GM11168 (cell line): ENCODE data around the gene CCDC30.
"Not testable (repeated sequence)": the region's sequence is repeated elsewhere in the genome, so short reads cannot be mapped to it uniquely, and the experiment has no call there.

Source experiments
- in situ Hi-C: fragments of 300-500 bp; cut with MboI; formaldehyde crosslinking; loops from one replicate; pipeline ENCODE4 v1.12.0; 2022; ENCODE audit warnings: low sequenced_read_pairs; ENCODE audit not compliant: unreplicated experiment

CCDC30 gene

DNA sequence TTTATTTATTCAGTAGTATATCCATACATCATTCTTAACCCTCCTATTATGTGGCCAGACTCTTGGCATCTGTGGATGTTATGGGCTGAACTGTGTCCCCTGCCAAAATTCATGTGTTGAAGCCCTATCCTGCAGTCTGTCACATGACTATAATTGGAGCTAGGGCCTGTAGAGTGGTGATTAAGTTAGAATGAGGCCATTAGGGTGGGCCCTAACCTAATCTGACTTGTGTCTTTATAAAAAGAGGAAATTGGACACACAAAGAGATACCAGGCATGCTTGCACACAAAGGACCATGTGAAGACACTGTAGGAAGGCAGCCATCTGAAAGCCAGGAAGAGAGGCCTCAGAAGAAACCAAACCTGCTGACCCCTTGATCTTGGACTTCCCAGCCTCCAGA, 13.8 kb upstream of the CCDC30 start:
- in situ Hi-C loops, result no loop called here

DNA sequence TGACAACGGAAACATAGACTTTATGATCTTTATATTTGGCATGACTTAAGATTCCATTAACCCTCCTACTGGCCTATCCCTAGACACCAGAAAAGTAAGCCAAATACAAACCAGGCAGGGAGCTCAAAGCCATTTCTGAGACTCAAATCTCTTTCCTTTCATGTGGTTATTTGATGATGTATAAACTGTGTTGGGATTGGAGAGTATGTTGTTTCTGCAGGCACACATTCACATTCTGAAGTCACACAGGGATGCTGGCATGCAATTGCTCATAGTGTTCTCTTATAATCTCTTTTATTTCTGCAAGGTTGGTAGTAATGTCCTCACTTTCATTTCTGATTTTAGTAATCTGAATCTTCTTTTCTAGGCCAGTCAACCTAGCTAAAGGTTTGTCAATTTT, 13.0 kb upstream of the CCDC30 start:
- in situ Hi-C loops, result no loop called here

DNA sequence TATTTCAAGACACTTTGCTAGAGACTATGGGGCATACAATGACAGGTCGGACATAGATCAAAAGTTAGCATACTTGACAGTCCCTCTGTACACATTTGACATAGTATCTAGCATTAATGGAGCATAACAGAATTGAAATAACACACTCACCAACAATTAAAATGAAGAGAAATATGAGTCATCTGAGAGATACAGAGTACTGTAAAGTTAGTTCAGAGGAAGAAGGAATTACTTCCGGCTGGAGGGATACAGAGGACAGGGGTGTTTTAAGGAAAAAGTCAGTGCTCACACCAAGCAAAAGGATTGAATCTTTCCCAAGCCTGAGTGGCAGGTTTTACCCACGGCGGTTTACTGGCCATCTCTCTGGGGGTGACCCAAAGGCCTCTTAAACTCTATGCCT, 9.7 kb upstream of the CCDC30 start:
- in situ Hi-C loops, result no loop called here

DNA sequence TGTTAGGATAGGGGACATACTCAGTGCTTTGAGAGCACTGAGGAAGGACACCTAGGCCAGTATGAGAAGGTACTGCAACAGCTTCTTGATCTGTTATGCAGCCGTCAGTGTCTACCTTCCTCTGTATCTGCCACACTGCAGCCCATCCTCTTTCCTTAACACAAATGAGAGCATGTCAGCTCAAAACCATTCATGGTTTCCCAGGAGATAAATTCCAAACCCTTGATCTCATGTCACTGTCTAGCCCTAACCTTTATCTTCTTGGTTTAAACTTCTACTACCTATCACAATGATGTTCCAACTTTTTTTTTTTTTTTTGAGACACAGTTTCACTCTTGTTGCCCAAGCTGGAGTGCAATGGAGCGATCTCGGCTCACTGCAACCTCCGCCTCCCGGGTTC, 8.7 kb upstream of the CCDC30 start:
- in situ Hi-C loops, result no loop called here

DNA sequence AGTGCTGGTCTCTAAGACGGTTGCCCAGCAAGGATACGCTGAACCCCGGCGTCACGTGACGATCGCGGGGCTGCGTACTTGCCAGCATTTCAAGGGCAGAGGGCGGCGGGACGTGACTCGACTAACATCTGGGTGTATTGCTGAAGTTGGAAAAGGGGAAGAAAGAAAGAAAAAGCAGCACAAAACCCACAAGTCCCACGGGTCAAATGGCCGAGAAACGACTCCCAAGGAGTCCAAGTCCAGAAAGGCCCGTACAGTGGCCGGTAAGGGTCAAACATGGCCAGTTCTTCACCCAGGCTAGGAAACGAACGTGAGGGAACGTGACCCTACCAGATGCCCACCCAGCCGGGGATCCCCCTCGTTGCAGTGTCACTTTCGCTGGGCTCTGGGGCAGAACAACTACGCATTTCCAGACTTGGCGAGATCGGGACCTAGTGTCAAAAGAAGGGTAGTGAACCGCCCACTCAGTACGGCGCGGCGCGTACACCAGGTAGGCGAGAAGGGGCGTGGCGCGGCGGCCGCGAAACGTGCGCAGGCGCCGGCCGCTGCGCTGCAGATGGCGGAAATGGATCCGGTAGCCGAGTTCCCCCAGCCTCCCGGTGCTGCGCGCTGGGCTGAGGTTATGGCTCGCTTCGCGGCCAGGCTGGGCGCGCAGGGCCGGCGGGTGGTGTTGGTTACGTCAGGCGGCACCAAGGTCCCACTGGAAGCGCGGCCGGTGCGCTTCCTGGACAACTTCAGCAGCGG, 6.9 kb upstream of the CCDC30 start, which contains the start of the genes PPCS and ZMYND12:
TSS of gene PPCS (plus strand) at position 534 of the 744 bp plus-strand sequence. CDS start at position 557, 23 bp downstream.
TSS of gene ZMYND12 (minus strand) at position 13 of the 744 bp plus-strand sequence. CDS start 25 bp downstream, outside the sequence.
- in situ Hi-C loops, result no loop called here

DNA sequence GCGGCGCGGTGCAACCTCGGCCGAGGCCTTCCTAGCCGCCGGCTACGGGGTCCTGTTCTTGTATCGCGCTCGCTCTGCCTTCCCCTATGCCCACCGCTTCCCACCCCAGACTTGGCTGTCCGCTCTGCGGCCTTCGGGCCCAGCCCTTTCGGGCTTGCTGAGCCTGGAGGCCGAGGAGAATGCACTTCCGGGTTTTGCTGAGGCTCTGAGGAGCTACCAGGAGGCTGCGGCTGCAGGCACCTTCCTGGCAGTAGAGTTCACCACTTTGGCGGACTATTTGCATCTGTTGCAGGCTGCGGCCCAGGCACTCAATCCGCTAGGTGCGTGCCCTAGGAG, 6.4 kb upstream of the CCDC30 start:
- in situ Hi-C loops, result no loop called here

DNA sequence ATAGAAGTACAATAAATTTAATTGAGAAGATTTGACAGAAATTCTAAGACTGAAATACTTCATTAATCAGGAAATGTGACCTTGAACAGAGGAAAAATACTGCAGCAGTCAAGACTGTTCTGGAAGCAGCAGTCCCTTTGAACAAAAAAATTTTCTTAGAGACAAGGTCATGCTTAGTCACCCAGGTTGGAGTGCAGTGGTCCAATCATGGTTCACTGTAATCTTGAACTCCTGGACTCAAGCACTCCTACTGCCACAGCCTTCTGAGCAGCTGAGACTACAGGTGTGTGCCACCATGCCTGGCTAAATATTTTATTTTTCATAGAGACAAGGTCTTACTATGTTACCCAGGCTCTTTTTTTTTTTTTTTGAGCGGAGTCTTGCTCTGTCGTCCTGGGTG, 1.9 kb upstream of the CCDC30 start:
- in situ Hi-C loops, result no loop called here

DNA sequence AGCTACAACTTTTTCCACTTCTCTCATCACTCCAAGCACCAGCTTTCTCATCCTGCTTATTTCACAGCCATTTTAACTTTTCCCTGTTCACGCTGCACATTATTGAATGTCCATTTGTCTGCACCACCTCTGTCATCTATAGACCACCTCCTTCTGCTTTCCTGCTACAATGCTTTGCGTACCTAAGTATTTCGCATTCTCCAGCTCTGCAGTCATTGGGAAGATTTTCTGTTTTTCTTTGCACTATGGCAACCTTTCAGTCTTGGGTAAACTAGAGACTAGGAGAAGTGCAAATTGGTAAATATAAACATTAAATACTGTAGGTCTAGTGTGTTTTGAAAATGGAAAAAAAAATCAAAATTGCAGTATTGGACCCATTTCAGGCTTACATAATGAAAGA, 835 bp downstream of the CCDC30 start:
- in situ Hi-C loops, result no loop called here

DNA sequence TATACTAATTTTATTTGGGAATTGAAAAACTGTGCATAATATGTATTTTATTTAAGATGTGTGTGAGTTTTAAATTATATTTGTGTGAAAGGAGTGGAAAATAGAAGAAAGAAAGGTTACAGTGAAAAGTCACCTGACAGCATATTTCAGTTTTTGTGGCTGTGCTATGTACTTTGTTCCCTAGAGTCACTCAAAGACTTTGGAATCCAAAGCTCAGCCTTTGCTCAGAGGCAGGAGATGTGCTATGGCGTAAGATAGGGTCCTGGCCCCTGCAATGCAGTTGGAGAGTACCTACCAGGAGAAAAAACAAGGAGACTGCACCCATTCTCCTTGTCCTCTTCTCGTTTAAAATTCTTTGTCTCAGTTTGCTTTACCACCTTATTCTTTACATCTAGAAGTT, 2.9 kb downstream of the CCDC30 start:
- in situ Hi-C loops, result no loop called here

DNA sequence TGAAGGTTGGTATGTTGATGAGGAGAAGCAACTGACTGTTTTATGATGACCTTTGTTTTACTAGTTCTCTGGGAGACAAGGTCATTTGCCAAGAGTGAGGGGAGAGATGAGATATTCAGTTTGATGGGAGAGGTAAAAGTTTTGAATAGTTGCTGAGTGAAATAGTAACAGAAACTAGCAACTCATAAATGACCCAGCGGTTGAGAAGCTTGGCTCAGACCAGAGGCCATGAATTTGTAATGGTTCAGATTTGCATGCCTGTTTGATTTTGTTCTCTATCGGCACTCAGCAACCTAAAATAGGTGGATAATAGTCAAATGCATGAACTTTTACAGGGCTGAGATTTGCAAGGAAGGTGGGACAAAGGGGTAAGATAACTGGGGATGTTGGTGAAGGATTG, 6.6 kb downstream of the CCDC30 start:
- in situ Hi-C loops, result no loop called here

DNA sequence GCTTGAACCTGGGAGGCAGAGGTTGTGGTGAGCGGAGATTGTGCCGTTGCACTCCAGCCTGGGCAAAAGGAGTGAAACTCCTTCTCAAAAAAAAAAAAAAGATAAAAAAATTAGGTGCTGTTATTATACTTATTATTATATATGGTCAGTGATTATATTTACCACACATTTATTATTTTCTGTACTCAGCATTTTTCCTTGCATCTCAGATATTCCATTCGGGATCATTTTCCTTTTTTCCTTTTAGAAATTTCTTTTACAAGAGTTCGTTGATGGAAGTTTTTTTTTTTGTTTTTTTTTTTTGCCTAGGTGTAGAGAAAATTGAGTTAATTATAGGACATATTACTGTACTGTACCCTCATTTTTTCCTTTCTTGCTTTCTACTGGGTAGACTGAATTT, 13.5 kb downstream of the CCDC30 start:
- in situ Hi-C loops, result no loop called here

DNA sequence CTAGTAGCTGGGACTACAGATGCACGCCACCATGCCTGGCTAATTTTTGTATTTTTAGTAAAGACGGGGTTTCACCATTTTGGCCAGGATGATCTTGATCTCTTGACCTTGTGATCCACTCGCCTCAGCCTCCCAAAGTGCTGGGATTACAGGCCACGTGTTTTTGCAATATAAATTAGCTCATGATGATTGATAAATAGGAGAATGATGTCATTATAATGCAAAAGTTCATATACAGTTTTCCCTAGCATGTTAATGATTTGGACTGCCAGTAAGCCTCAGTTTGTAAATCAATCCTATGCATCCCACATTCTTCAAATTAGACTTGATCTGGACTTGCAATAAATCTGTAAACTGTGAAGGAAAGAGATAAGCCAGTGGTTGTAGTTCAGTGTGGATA, 14.3 kb downstream of the CCDC30 start:
- in situ Hi-C loops, result not testable (repeated sequence)

DNA sequence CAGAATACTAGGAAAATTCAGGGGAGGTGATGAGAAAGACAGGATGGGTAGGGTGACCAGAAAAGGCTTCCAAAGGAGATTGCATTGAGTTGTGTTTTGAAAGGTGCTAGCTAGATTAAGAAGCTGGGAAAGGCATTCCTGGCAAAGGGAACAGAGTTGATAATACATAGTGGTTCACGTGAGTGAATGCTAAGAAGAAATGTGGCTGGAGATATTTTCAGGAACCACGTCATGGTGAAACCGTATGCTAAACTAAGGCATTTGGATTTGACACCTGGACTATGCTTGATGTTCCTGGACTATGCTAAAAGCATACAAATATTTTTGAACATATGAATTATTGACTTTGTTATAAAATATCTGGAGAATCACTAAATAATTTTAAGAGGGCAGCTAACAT, 14.7 kb downstream of the CCDC30 start:
- in situ Hi-C loops, result no loop called here

DNA sequence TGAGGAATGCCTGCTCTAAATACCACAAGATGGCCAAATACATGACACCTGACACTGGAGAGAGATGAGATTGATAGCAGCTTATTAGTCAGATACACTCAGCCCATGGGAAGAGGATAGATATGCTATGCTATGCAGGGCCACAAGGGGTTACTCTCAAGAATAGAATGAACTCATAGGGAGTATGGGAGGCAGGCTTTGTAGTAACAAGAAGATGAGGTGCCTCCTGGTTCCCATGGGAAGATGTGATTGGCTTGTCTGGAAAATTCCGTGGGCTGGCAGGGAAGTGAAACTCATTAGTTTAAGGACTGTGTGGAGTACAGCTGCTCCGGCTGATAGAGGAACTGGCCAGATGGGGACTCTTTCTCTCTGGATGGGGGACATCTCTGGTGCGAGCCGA, 16.5 kb downstream of the CCDC30 start:
- in situ Hi-C loops, result no loop called here

DNA sequence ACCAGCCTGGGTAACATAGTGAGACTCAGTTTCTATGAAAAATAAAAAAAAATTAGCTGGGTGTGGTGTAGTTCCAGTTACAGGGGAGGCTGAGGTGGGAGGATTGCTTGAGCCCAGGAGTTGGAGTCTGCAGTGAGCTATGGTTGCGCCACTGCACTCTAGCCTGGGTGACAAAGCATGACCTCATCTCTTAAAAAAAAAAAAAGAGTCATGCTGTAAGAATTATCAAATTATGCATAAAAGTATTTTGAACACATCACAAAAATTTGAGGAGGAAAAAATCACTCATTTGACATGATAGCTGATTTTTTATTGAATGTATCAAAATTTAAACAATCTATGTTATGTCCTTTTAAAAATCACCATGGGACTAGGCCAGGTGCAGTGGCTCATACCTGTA, 17.8 kb downstream of the CCDC30 start:
- in situ Hi-C loops, result no loop called here

DNA sequence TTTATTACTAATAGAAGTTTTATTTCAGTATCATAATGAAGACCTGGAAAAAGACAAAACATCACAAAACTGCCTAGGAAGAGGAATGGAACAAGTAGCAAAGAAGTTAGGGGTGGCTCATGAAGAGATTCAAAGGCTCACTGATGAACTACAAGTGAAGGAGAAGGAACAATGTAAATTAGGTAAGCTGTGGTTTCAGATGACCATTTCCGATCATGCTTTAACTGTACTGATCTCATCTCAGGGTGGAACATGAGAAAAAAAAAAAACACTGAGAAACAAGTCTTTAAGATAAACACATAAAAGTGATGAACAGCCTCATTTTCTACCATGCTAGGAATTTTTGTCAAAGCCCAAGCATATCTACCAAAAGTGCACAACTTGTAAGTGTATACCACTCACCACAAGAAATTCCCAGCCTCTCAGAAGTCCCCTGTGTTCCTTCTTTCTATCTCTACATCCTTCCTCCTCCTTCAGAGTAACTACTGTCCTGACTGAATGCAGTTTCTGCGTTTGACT, 19.6 kb downstream of the CCDC30 start:
- in situ Hi-C loops, result no loop called here

DNA sequence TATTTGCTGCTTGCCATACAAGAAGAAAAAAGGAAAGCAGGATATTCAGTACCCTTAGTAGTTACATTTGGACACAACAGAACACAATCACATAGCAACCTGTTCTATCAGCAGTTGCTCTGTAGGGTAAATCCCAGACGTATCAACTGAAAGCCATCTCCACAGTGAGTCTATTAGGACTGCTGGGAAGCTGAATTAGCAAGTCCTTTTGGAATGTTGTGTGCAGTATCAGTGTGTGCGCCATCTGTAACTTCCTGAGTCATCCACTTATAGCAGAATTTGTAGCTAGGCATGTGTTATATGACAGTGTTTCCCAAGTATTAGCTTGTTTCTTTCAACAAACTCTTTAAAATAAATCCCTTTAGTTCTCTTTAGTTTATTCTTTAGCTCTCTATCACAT, 21.3 kb downstream of the CCDC30 start:
- in situ Hi-C loops, result no loop called here

DNA sequence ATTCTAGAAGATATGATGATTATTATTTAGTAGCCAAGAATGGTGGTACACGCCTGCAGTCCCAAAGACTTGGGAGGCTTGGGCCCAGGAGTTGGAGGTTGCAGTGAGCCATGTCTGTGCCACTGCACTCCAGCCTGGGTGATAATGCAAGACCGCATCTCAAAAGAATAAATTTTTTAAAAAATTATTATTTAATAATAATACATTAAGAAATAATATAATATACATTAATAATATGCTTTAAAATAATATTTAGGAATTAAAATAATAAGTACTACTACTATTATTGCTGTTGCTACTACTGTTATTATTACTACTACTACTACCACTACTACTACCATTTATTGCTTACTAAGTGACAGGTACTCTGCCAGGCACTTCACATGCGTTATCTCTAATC, 27.2 kb downstream of the CCDC30 start:
- in situ Hi-C loops, result no loop called here

DNA sequence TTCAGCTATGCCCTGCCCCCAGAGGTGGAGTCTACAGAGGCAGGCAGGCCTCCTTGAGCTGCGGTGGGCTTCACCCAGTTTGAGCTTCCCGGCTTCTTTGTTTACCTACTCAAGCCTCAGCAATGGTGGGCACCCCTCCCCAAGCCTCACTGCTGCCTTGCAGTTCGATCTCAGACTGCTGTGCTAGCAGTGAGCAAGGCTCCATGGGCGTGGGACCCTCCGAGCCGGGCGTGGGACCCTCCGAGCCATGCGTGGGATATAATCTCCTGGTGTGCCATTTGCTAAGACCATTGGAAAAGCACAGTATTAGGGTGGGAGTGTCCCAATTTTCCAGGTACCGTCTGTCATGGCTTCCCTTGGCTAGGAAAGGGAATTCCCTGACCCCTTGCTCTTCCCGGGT, 38.9 kb downstream of the CCDC30 start:
- in situ Hi-C loops, result not testable (repeated sequence)

DNA sequence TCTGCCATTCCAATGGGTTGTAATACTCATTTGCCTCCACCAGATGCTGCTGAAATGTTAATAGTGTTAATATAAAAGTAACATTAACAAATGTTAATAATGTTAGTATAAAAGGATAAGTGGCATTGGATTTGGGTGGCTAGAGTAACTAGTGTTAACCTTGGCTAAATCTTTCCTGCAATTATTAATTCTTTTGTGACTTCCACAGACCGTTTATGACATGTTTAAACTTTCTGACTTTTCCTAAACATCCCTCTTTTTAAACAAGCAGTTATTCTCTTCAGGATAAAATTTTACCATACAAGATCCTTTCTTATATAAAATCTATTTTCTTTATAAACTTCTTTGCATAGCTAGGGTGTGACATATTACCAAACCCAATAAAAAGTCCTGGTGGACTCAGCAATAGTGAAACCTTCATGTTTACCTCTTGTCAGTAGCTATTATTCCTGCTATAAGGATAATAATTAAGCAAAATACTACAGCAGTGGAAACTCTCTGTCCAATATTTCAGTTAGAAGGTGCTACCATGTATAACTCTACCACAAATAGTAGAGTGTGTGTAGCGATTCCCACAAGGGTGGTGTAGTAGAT, 41.5 kb downstream of the CCDC30 start:
- in situ Hi-C loops, result no loop called here

DNA sequence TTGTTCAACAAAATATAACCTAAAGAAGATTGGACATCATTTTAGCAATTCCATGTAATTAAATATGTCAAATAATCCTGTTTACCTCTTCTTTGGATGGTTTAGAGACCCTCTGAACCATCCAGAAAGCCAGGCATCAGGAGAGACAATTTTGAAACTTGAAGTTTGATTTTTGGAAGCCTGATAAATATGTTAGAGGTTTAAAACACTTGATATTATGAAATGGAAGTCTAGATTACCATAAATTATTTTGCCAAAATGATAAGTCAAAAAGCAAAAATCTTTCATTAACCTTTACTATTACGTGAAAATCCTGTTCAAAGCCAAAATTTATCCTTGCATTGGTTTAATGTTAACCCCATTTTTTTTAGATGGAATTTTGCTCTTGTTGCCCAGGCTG, 43.5 kb downstream of the CCDC30 start:
- in situ Hi-C loops, result no loop called here

DNA sequence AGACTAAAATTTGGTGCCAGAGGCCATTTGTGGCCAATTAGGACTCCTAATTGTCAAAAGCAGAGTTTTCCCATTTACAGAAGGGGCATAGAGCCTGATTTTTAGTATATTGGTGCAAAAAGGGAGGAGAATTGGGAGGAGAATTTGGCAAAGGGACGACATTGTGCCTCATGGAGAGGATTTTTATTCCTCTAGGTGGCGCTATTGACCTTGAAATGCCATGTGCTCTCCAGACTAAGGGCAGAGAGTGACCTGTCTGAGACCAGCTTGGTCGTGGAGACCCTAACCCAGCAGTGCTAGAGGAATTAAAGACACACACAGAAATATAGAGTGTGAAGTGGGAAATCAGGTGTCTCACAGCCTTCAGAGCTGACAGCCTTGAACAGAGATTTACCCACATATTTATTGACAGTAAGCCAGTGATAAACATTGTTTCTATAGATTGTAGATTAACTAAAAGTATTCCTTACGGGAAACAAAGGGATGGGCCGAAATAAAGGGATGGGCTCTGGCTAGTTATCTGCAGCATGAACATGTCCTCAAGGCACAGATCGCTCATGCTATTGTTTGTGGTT, 48.6 kb downstream of the CCDC30 start:
- in situ Hi-C loops, result not testable (repeated sequence)
